HL-60 (cell line): ENCODE data around the gene MYRIP.

Source experiments
- CTCF ChIP-seq: IDR thresholded peaks from one replicate; pipeline ENCODE4 v1.5.1; 2011; ENCODE audit warnings: low read length, control low read depth, inconsistent platforms; ENCODE audit not compliant: insufficient read depth
- GABPA ChIP-seq: IDR thresholded peaks from 2 replicates; pipeline ENCODE4 v1.6.1; 2012; ENCODE audit warnings: low read depth
- POLR2AphosphoS5 ChIP-seq: IDR thresholded peaks from 2 replicates; pipeline ENCODE4 v1.6.1; 2012; ENCODE audit warnings: low read depth
- SPI1 ChIP-seq: IDR thresholded peaks from 2 replicates; pipeline ENCODE4 v1.6.1; 2012; ENCODE audit warnings: low read depth, mild to moderate bottlenecking, borderline replicate concordance

- TF ChIP-seq CTCF (no peak), SPI1 (no peak), GABPA (no peak), POLR2AphosphoS5 (no peak)
Observed at GRCh38 chr3:40290396-40290795, 481.0 kb downstream of the MYRIP start.
